IMR-90 (cell line): Measurements from ENCODE around the gene PSENEN. TPM values are rescaled to one million over a fixed set of nuclear protein-coding genes. Genes with fewer than 3 reads are reported as not detected.

Experiments used
- ATAC-seq: fragments of 200-7000 bp; cut with Tn5 transposase; 2 replicates; pipeline ENCODE4 v1.9.1; 2020; ENCODE audit warnings: low read depth, mild to moderate bottlenecking, moderate library complexity
- BruUV-seq: library from RNA; stranded (reverse); fragments of 400-500 nt; replicated peaks from 2 replicates; lab custom pipeline; 2021; lab: Mats Ljungman, UMichigan
- CTCF ChIA-PET: fragments of 300-600 bp; formaldehyde crosslinking; extraction: SDS; loops from one replicate; lab custom pipeline; 2021; ENCODE audit warnings: antibody characterized with exemption; lab: Yijun Ruan, JAX
- POLR2A ChIA-PET: fragments of 300-600 bp; sonication (Branson Sonifier 250); formaldehyde crosslinking; loops from one replicate; lab custom pipeline; 2022; ENCODE audit warnings: antibody characterized with exemption; ENCODE audit not compliant: unreplicated experiment; lab: Charles Lee
- DNase-seq: peaks from one replicate; pipeline ENCODE4 v3.0.0; 2013
- H2AFZ ChIP-seq: replicated peaks from 2 replicates; pipeline ENCODE3; 2013; ENCODE audit warnings: low read length, mild to moderate bottlenecking; ENCODE audit not compliant: poor library complexity
- H2AK5ac ChIP-seq: 2 replicates; pipeline ENCODE4 v1.6.1; 2013; ENCODE audit warnings: low read depth, low read length, inconsistent platforms
- H2AK9ac ChIP-seq: replicated peaks from 2 replicates; pipeline ENCODE3; 2013; ENCODE audit warnings: mild to moderate bottlenecking, low read depth, low read length, moderate library complexity; ENCODE audit not compliant: poor library complexity
- H2BK120ac ChIP-seq: 2 replicates; pipeline ENCODE4 v1.6.1; 2013; ENCODE audit warnings: low read depth, low read length, inconsistent platforms
- H2BK15ac ChIP-seq: 3 replicates; pipeline ENCODE4 v1.6.1; 2013; ENCODE audit warnings: low read depth, low read length, inconsistent platforms
- H2BK20ac ChIP-seq: 2 replicates; pipeline ENCODE4 v1.6.1; 2013; ENCODE audit warnings: low read depth, mild to moderate bottlenecking, inconsistent platforms, low read length, moderate library complexity
- H2BK5ac ChIP-seq: 2 replicates; pipeline ENCODE4 v1.6.1; 2013; ENCODE audit warnings: mild to moderate bottlenecking, low read depth, low read length, inconsistent platforms; ENCODE audit not compliant: poor library complexity, severe bottlenecking
- H3K14ac ChIP-seq: replicated peaks from 2 replicates; pipeline ENCODE4 v1.6.1; 2013; ENCODE audit warnings: low read depth, low read length, inconsistent platforms
- H3K18ac ChIP-seq: 2 replicates; pipeline ENCODE4 v1.6.1; 2013; ENCODE audit warnings: low read depth, low read length, control low read depth
- H3K23ac ChIP-seq: 2 replicates; pipeline ENCODE4 v1.6.1; 2013; ENCODE audit warnings: low read depth, low read length, inconsistent platforms
- H3K27ac ChIP-seq: 2 replicates; pipeline ENCODE4 v1.5.1; 2013; ENCODE audit warnings: mild to moderate bottlenecking, control low read depth, low read length; ENCODE audit not compliant: insufficient read depth
- H3K27me3 ChIP-seq: 2 replicates; pipeline ENCODE4 v1.6.1; 2013; ENCODE audit warnings: low read length; ENCODE audit not compliant: control insufficient read depth, insufficient read depth
- H3K36me3 ChIP-seq: 2 replicates; pipeline ENCODE4 v1.6.1; 2013; ENCODE audit warnings: low read length, mixed read lengths; ENCODE audit not compliant: control insufficient read depth, insufficient read depth
- H3K4ac ChIP-seq: 2 replicates; pipeline ENCODE4 v1.6.1; 2013; ENCODE audit warnings: low read depth, low read length, inconsistent platforms
- H3K4me1 ChIP-seq: 2 replicates; pipeline ENCODE4 v1.6.1; 2013; ENCODE audit warnings: low read length, mixed read lengths; ENCODE audit not compliant: control insufficient read depth, insufficient read depth
- H3K4me2 ChIP-seq: 2 replicates; pipeline ENCODE4 v1.6.1; 2013; ENCODE audit warnings: low read depth, mild to moderate bottlenecking, control low read depth, low read length, moderate library complexity
- H3K4me3 ChIP-seq: 2 replicates; pipeline ENCODE4 v1.5.1; 2013; ENCODE audit warnings: low read depth, mild to moderate bottlenecking, control low read depth, low read length, moderate library complexity; ENCODE audit not compliant: insufficient read depth
- H3K56ac ChIP-seq: 2 replicates; pipeline ENCODE4 v1.6.1; 2013; ENCODE audit warnings: low read length, inconsistent platforms; ENCODE audit not compliant: insufficient read depth; ENCODE audit errors: extremely low read depth
- H3K79me1 ChIP-seq, 2 experiments: 2 replicates each; pipeline ENCODE4 v1.6.1; 2013; ENCODE audit warnings: low read length in 2 of 2, inconsistent platforms in 1 of 2, low read depth in 1 of 2
- H3K9ac ChIP-seq: 2 replicates; pipeline ENCODE4 v1.6.1; 2013; ENCODE audit warnings: low read depth, low read length, control low read depth
- H3K9me1 ChIP-seq: 2 replicates; pipeline ENCODE4 v1.6.1; 2013; ENCODE audit warnings: low read length, inconsistent platforms; ENCODE audit not compliant: insufficient read depth
- H3K9me3 ChIP-seq: 2 replicates; pipeline ENCODE4 v1.6.1; 2013; ENCODE audit warnings: low read length; ENCODE audit not compliant: control insufficient read depth, insufficient read depth
- H4K20me1 ChIP-seq: 2 replicates; pipeline ENCODE4 v1.6.1; 2013; ENCODE audit warnings: low read length, inconsistent platforms; ENCODE audit not compliant: insufficient read depth
- H4K5ac ChIP-seq: 2 replicates; pipeline ENCODE4 v1.6.1; 2013; ENCODE audit warnings: mild to moderate bottlenecking, low read depth, low read length, control low read depth
- H4K8ac ChIP-seq, 2 experiments: 2 replicates each; pipeline ENCODE4 v1.6.1; 2013; ENCODE audit warnings: low read depth in 2 of 2, low read length in 2 of 2, control low read depth in 1 of 2, inconsistent platforms in 1 of 2
- H4K91ac ChIP-seq: 2 replicates; pipeline ENCODE4 v1.6.1; 2013; ENCODE audit warnings: low read depth, low read length, inconsistent platforms; ENCODE audit not compliant: insufficient read depth
- BHLHE40 ChIP-seq: fragments of 150-350 bp; IDR thresholded peaks from 2 replicates; pipeline ENCODE4 v1.6.1; 2016; ENCODE audit warnings: mild to moderate bottlenecking, low read depth, low read length
- CEBPB ChIP-seq: IDR thresholded peaks from 2 replicates; pipeline ENCODE4 v1.6.1; 2012; ENCODE audit warnings: low read depth, low read length, improper control_type of control experiment
- CHD1 ChIP-seq: IDR thresholded peaks from 2 replicates; pipeline ENCODE4 v1.6.1; 2012; ENCODE audit warnings: low read depth, low read length, improper control_type of control experiment
- CTCF ChIP-seq: conservative IDR thresholded peaks from 2 replicates; pipeline ENCODE4 v1.5.1; 2012; ENCODE audit warnings: mild to moderate bottlenecking, low read depth, low read length, improper control_type of control experiment
- MAFK ChIP-seq: IDR thresholded peaks from 2 replicates; pipeline ENCODE4 v1.6.1; 2012; ENCODE audit warnings: low read depth, low read length, improper control_type of control experiment
- MXI1 ChIP-seq: IDR thresholded peaks from 2 replicates; pipeline ENCODE4 v1.6.1; 2012; ENCODE audit warnings: low read depth, mild to moderate bottlenecking, low read length, moderate library complexity, borderline replicate concordance
- NFE2L2 ChIP-seq: fragments of 150-350 bp; IDR thresholded peaks from 2 replicates; pipeline ENCODE4 v1.6.1; 2016; ENCODE audit warnings: low read depth, mild to moderate bottlenecking, low read length
- RAD21 ChIP-seq: IDR thresholded peaks from 2 replicates; pipeline ENCODE4 v1.6.1; 2012; ENCODE audit warnings: low read length, improper control_type of control experiment
- RCOR1 ChIP-seq: IDR thresholded peaks from 2 replicates; pipeline ENCODE4 v1.6.1; 2012; ENCODE audit warnings: mild to moderate bottlenecking, low read length, improper control_type of control experiment; ENCODE audit not compliant: insufficient replicate concordance
- RFX5 ChIP-seq: IDR thresholded peaks from 2 replicates; pipeline ENCODE4 v1.8.0; 2012; ENCODE audit warnings: low read depth, mild to moderate bottlenecking, low read length, moderate library complexity
- SMC3 ChIP-seq: fragments of 150-350 bp; IDR thresholded peaks from 2 replicates; pipeline ENCODE4 v1.6.1; 2016; ENCODE audit warnings: low read depth, mild to moderate bottlenecking, antibody characterized with exemption, low read length, moderate library complexity
- USF2 ChIP-seq: fragments of 150-350 bp; IDR thresholded peaks from 2 replicates; pipeline ENCODE4 v1.6.1; 2017; ENCODE audit warnings: mild to moderate bottlenecking, antibody characterized with exemption, low read length, low read depth
- WGBS, 2 experiments: methylation state at CpG; one replicate each; pipeline versions ENCODE4 v1.1.5 to v1.1.7; 2013; ENCODE audit warnings: missing lambda C conversion rate in 2 of 2; ENCODE audit not compliant: insufficient read length in 1 of 2; ENCODE audit errors: extremely low coverage in 2 of 2; 5-methylcytosine and 5-hydroxymethylcytosine counted together
- dilution Hi-C: fragments of 300-500 bp; cut with HindIII; formaldehyde crosslinking; loops from one replicate; pipeline ENCODE4 v1.14.3; 2018; ENCODE audit warnings: low sequenced_read_pairs; ENCODE audit not compliant: unreplicated experiment
- in situ Hi-C: fragments of 300-500 bp; cut with MboI; formaldehyde crosslinking; loops from 3 replicates; pipeline ENCODE4 v1.14.3; 2019; ENCODE audit warnings: low sequenced_read_pairs, inconsistent platforms, mixed read lengths
- intact Hi-C: fragments of 100-400 bp; cut with micrococcal nuclease; formaldehyde crosslinking; loops from 2 replicates; pipeline ENCODE4 v1.10.0; 2022
- polyA plus RNA-seq, 3 experiments: library from polyadenylated mRNA; depleted of rRNA; stranded (reverse); fragments of >200 nt; gene quantifications; 2 replicates each; pipeline ENCODE4 v1.2.3, GENCODE V29; 2012; ENCODE audit warnings: low replicate concordance in 1 of 3
- total RNA-seq: library from RNA; depleted of rRNA; stranded (reverse); fragments of >200 nt; gene quantifications from 2 replicates; pipeline ENCODE4 v1.2.3, GENCODE V29; 2012
- TF ChIP-seq, protein P1 (sequence below): fragments of 150-350 bp; IDR thresholded peaks from 2 replicates; pipeline ENCODE4 v1.6.1; 2016; ENCODE audit warnings: low read depth, mild to moderate bottlenecking, low read length, moderate library complexity, borderline replicate concordance

PSENEN gene
- total and polyA plus RNA-seq, 2 of the 4 experiments (the other 2 are of a cell fraction) = 9.0 to 47.0 TPM

DNA sequence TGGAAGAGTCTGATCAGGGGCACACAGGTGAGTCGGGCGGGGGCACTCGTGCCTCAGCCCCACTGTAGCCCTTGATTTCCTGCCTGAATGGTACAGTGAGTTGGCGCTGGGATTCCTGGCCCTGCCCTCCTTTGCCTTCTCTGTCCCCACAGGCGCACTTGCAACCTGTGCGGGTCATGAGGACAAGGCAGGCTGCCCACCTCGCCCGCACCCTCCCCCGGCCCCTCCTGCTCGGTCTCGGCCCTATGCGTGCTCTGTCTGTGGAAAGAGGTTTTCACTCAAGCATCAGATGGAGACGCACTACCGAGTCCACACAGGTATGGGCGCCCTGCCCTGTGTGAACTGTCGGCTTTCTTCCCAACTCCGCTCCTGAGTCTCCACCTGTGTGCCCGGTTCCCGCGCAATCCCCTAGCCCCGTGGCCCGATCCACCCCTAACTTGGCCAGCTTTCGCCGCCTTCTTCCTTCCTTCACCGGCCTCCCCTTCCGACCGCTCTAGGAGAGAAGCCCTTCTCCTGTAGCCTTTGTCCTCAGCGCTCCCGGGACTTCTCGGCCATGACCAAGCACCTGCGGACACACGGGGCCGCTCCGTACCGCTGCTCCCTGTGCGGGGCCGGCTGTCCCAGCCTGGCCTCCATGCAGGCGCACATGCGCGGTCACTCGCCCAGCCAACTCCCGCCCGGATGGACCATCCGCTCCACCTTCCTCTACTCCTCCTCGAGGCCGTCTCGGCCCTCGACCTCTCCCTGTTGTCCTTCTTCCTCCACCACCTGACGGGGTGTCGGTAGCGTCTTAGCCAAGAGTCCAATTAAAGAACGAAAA lies 29.3 kb upstream of the PSENEN start:
- H3K36me3 ChIP-seq = peaks cover 6% of the 10 kb centered on the region; the same call in 1 of the 2 replicates
- no TSS peak for BruUV-seq
- H3K4ac ChIP-seq = peak overlapping the region; percentile 91
- peak overlapping the region; percentile 43 for H4K5ac ChIP-seq
- DNase-seq (peak; percentile 30), ATAC-seq (peak; percentile 22)
- peak overlapping the region; percentile 75 for H3K4me2 ChIP-seq
- H4K20me1 ChIP-seq = peaks cover 16% of the 10 kb centered on the region
- in situ Hi-C loops = loop anchor here (5.0 kb wide), 1 partner anchor 169 kb away; the partner anchor contains the start of gene TMEM147
- peak overlapping the region; percentile 55 for H3K23ac ChIP-seq
- no peaks in the 10 kb centered on the region for H3K9me3 ChIP-seq
- dilution Hi-C loops = no loop called here
- H4K8ac ChIP-seq = peak overlapping the region; percentile 73 to 87
- ChIA-PET CTCF (no interaction called here), POLR2A (no interaction called here)
- peak overlapping the region; percentile 81; the same call in 1 of the 2 replicates for H3K14ac ChIP-seq
- peak overlapping the region; percentile 57 for H3K9ac ChIP-seq
- peak overlapping the region; percentile 99 for H2AFZ ChIP-seq
- H3K4me3 ChIP-seq = peak overlapping the region; percentile 72
- H3K27me3 ChIP-seq = no peaks in the 10 kb centered on the region
- peak overlapping the region; percentile 74; the same call in 1 of the 2 replicates for H4K91ac ChIP-seq
- peaks cover 4 to 31% of the 10 kb centered on the region in 2 experiments; a peak in 2 of 4 replicates for H3K79me1 ChIP-seq
- H3K27ac ChIP-seq = peak overlapping the region; percentile 59
- H2BK120ac ChIP-seq = peak overlapping the region; percentile 12
- peak overlapping the region; percentile 84 for H2AK9ac ChIP-seq
- no peak overlapping the region; the same call in 1 of the 2 replicates for H3K56ac ChIP-seq
- H3K18ac ChIP-seq = no peak overlapping the region
- no peak overlapping the region; the same call in 2 of the 3 replicates for H2BK15ac ChIP-seq
- H2BK5ac ChIP-seq = peak overlapping the region; percentile 32
- intact Hi-C loops = loop anchor here (2.0 kb wide), 2 partner anchors 29 to 71 kb away; partner anchors contain the start of genes PSENEN and U2AF1L4
- H2AK5ac ChIP-seq = peak overlapping the region; percentile 68
- no peak overlapping the region for H2BK20ac ChIP-seq
- no peaks in the 10 kb centered on the region; the same call in 1 of the 2 replicates for H3K9me1 ChIP-seq
- peaks cover 14% of the 10 kb centered on the region for H3K4me1 ChIP-seq
- WGBS, 2 experiments = 8% methylated on average over 37 of the region's 52 CpGs; no CpG with 5 or more reads in 1 of the 2 experiments
- TF ChIP-seq RAD21 = no peak
- TF ChIP-seq MAFK = no peak
- TF ChIP-seq, protein P1, sequence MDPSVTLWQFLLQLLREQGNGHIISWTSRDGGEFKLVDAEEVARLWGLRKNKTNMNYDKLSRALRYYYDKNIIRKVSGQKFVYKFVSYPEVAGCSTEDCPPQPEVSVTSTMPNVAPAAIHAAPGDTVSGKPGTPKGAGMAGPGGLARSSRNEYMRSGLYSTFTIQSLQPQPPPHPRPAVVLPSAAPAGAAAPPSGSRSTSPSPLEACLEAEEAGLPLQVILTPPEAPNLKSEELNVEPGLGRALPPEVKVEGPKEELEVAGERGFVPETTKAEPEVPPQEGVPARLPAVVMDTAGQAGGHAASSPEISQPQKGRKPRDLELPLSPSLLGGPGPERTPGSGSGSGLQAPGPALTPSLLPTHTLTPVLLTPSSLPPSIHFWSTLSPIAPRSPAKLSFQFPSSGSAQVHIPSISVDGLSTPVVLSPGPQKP = no peak
- TF ChIP-seq BHLHE40 = no peak
- no peak for TF ChIP-seq SMC3
- TF ChIP-seq RCOR1 = no peak
- TF ChIP-seq CTCF = no peak
- TF ChIP-seq USF2 = no peak
- TF ChIP-seq RFX5 = no peak
- no peak for TF ChIP-seq CEBPB
- no peak; the same call in 1 of the 2 replicates for TF ChIP-seq MXI1
- TF ChIP-seq CHD1 = no peak
- TF ChIP-seq NFE2L2 = no peak
